Ramos (cell line): ENCODE data around the gene SPATS2L.

Experiments
- in situ Hi-C: fragments of 300-500 bp; cut with MboI; formaldehyde crosslinking; loops from one replicate; pipeline ENCODE4 v1.14.3; 2022; ENCODE audit warnings: low sequenced_read_pairs; ENCODE audit not compliant: unreplicated experiment

SPATS2L gene

DNA sequence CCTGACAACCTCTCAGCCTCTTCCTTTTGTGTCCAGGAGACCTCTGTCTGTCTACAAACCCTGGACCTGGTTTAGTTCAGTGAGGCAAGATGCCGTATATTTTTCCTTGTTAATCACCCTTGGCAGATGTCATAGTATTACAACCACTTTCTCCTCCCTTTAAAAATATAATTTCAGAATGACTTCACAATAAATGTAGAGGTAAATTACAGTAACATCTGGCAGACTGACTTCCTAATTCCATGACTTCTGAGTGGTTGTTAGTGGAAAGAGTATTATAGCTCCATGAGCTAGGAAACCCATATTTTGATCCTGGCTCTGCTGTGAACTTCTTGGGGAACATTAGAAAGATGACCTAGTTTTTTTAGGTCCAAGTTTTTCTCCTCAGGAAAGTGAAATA is 39.5 kb downstream of the SPATS2L start:
- in situ Hi-C loops: no loop called here

DNA sequence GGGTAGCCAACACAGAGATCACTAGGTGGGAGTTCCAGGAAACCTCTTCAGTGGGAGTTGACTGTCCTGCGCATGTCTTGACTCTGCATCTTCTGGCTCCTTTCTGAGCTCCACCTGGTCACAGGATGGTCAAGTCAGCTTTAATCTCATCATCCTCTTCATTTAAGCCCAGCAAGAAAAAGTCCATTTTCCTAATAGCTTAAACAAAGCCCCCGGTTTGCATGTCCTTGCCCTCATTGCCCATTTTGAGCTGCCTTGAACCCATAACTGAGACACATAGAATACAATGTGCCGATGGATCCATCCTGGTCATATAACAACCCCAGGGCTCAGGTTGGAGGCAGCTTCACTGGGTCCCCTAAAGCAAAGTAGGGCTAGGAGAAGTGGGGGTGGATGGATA is 40.8 kb downstream of the SPATS2L start:
- in situ Hi-C loops: no loop called here

- in situ Hi-C loops: no loop called here
Measured at GRCh38 chr2:200348897-200349563, 42.5 kb downstream of the SPATS2L start.

DNA sequence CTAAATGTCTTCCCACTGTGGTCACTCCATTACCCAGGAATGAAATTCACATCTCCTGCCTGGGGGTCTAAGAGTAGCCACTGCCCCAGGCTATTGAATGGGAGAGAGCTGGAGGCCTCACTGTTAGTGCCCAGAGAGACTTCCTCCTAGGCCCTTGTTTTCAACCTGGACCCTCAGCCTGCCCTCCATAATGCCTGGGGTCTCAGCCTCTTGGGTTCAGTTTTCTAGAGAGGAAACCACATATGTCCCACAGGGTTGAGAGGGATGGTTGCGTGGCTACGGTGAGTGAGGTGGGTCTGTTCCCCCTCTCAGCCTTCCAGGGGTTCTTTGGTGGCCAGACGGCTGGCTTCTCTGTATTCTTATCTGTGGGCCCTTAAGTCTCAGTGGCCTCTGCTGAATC is 43.4 kb downstream of the SPATS2L start:
- in situ Hi-C loops: no loop called here

DNA sequence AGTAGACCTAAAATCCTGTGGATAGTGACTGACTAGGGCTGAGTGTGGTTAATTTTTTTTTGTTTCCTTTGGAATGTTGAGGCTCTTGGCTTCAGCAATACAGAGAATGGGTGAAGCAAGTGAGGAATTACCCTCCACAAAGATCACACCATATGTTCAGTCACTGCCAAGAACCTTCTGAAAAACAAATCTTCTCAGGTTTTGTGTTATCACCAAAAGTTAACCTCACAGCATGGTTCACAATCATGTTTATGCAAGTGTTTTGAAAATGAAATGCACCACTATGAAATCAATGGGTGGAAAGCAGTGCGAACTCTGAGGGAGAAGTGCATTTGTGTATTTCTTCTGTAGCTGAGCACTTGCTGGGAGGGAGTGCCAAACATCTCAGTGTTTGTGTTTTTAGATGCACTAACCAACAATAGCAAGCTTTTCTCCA is 44.4 kb downstream of the SPATS2L start:
- in situ Hi-C loops: no loop called here

GRCh38 chr2:200351815-200352214 is 45.3 kb downstream of the SPATS2L start:
- in situ Hi-C loops: no loop called here

DNA sequence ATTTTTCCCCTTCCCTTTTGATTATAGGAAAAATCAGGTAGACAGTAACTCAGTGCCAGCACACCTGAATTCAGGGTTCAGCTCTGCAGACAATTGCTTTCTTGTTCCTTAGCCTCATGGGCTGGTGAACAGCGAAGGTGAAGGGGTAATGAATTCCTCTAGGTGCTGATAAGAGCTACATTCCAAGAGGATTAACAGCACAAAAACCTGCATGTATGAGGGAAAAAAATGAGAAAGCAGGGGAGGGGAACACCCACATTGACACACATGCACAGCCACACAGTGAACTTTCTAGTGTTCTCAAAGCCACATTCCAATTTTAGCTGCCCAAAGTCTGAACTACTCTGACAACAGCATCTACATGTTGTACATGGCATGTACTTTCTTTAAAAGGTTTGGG is 46.1 kb downstream of the SPATS2L start:
- in situ Hi-C loops: no loop called here

- in situ Hi-C loops: no loop called here
Measured at GRCh38 chr2:200353120-200353519, 46.6 kb downstream of the SPATS2L start.

DNA sequence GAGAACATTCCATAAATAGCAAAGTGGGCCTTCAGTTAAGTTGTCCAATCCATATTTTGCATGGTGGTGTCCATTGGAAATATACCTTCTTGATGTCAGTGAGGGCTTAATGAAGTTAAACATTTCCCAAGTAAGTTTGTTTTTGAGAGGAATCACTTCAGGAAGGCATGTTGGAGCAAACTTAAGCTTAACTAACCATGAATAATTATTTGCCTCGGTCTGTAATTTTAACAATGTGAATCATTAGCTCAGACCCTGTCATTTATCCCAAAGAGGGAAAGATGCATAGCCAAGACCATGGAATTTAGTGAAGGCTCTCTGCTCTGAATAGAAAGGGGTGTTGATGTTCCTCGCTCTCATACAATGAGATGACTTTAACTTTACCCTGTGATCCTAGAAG is 47.4 kb downstream of the SPATS2L start:
- in situ Hi-C loops: no loop called here

GRCh38 chr2:200354833-200355751 is 48.6 kb downstream of the SPATS2L start:
- in situ Hi-C loops: no loop called here

DNA sequence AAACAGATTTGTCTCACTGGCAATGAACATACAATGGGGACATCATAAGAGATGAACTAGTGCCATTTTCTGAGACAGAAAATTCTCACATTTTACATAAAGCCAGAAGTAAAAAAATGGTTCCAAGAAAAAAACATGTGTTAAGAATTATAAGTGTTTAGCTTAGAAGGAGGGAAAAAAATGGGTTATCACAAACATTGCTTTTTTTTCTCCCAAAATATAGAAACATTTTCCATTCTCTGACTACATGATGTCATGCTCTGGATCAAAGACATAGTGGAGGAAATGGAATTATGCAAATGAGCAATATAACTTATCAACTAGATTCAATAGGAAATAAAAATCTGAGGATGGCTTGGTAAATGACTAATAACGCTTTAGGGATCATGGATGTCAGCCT is 49.8 kb downstream of the SPATS2L start:
- in situ Hi-C loops: no loop called here

DNA sequence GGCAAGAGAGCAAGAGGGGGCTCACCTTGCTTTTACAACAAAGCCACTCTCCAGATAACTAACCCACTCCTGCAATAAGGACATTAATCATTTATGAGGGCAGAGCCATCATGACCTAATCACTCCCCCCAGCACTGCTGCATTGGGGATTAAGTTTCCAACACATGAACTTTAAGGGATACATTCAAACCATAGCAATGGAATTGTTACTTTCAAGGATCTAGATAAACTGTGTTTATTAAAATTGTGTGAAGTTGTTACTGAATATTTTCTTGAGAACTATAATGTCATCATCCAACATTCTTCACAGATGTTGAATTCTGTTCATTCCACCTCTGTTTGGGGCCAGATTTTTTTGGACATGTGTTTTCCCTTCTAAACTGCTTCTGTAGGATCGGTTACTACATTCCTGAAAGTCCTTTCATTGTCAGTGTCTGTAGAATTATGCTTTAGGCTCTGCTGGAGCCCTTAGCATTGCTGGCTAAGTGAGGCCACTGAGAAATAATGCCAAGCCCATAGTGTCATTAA is 50.4 kb downstream of the SPATS2L start:
- in situ Hi-C loops: no loop called here

DNA sequence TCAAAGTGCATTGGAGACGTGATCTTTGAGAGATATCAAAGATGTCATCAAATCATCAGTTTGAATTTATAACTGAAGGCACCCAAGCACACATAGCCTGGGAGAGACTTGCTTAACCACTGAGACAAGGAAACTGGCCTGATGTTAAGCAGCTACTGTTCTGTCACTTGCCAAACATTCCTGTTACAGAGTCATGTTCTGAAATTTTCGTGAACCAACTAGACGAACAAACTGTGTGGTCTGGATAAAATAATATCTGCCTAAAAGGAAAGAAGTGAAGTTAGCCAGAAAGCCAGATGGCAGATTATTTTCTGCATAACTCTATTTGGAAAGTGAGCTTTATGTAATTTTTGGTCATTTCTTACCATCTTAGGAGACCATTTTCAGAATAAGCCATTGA is 51.4 kb downstream of the SPATS2L start:
- in situ Hi-C loops: no loop called here

DNA sequence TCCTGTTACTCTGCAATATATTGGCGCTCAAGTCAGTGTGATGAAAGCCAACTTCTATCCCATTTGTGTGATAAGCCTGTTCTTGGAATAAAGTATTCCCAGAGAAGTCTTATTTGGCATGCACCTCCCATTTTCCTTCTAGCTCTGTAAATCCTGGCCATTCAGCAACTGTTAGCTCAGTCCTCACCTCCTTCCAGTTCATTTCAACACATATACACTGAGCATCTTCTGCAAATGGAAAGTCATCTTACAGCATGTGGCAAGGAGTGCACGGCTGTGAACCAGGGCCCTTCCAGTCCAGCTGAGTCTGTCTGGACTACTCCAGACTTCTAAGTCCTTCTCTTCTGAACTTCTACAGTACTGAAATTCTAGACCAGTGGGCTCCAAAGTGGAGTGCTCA is 53.1 kb downstream of the SPATS2L start:
- in situ Hi-C loops: no loop called here

- in situ Hi-C loops: no loop called here
Measured at GRCh38 chr2:200360364-200360763, 53.9 kb downstream of the SPATS2L start.

- in situ Hi-C loops: no loop called here
Measured at GRCh38 chr2:200362202-200362917, 55.9 kb downstream of the SPATS2L start.

DNA sequence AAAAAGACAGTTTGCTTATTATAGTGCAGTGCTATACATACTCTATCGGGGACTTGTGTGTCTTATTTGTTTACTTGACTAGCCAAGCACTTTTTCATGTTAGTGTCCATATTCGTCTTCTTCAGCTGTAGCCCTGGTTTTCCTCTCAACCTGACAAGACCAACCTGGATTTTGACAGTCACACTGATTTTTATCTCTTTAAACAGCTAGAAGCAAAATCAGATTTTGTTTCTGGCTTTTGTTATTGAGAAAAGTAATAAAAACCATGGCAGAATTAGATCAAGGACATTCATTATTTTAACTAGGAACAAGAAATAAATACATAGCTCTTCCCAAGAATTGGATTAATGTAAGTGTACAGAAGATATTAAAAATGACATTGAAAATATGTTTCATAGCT is 56.8 kb downstream of the SPATS2L start:
- in situ Hi-C loops: no loop called here

- in situ Hi-C loops: no loop called here
Measured at GRCh38 chr2:200364142-200364541, 57.6 kb downstream of the SPATS2L start.

GRCh38 chr2:200364620-200365019 is 58.1 kb downstream of the SPATS2L start:
- in situ Hi-C loops: no loop called here

- in situ Hi-C loops: no loop called here
Measured at GRCh38 chr2:200365209-200365608, 58.7 kb downstream of the SPATS2L start.

DNA sequence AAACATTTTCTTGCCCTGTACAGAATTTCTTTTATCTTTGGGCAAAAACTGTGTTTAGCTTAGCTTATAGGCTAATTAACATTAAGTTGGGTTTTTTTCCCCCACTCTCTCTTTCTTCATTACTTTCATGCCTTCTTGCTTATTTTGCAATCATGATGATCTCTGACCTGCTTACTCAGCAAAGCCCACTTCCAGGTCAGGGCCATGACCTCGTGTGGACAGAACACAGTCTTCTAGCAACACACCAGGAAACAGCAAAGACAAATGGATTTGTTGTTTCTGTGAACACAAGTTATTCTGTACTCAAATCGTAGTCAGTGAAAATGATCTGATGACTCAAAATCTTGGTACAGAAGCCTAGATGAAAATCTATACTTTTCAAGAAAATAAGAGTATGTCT is 60.7 kb downstream of the SPATS2L start:
- in situ Hi-C loops: no loop called here
